ENCODE results near the gene SLC24A3.

SLC24A3 gene

GRCh38 chr20:19283490-19284025 is 71.1 kb downstream of the SLC24A3 start:
- peak; percentile 45 for DNase-seq
- no peaks in the 10 kb centered on the region for H3K79me1 ChIP-seq (ENCODE audit: low read length)
- H3K27me3 ChIP-seq (ENCODE audit: insufficient read depth, low read length, poor library complexity), result no peaks in the 10 kb centered on the region
- H3K4ac ChIP-seq (ENCODE audit: low read depth, low read length), result no peak overlapping the region
- no CpG with 5 or more reads among the region's 6 CpGs for WGBS (ENCODE audit: extremely low coverage, insufficient coverage, low lambda C conversion rate)
- no peak overlapping the region for H3K9ac ChIP-seq (ENCODE audit: low read length)
- no peak overlapping the region for H3K18ac ChIP-seq (ENCODE audit: low read length)
- no peak overlapping the region for H3K4me2 ChIP-seq (ENCODE audit: low read length)
- H3K27ac ChIP-seq (ENCODE audit: low read depth, low read length), result no peak overlapping the region
- H2BK120ac ChIP-seq (ENCODE audit: low read depth, low read length), result no peak overlapping the region
- H3K36me3 ChIP-seq (ENCODE audit: control insufficient read depth, insufficient read depth, low read length), result no peaks in the 10 kb centered on the region
- H3K79me2 ChIP-seq (ENCODE audit: control insufficient read depth, insufficient read depth, low read length), result no peaks in the 10 kb centered on the region
- H2BK5ac ChIP-seq (ENCODE audit: low read length), result no peak overlapping the region
- H3K56ac ChIP-seq (ENCODE audit: low read length), result no peak overlapping the region
- no peak overlapping the region for H4K5ac ChIP-seq (ENCODE audit: low read length)
- no peaks in the 10 kb centered on the region for H3K4me1 ChIP-seq (ENCODE audit: control insufficient read depth, low read depth, low read length)
- no peak overlapping the region for H2BK15ac ChIP-seq (replicated peaks; ENCODE audit: low read depth)
- H3K4me3 ChIP-seq (ENCODE audit: low read length), result no peak overlapping the region
- no peak overlapping the region for H4K8ac ChIP-seq (ENCODE audit: low read depth, low read length)
- no peak overlapping the region for H2AK5ac ChIP-seq (ENCODE audit: low read length)
- H3K23ac ChIP-seq (ENCODE audit: low read length), result no peak overlapping the region

- Histone ChIP-seq H3K18ac (ENCODE audit: low read length) (no peak overlapping the region), H3K4me3 (ENCODE audit: low read length) (no peak overlapping the region), H2BK5ac (ENCODE audit: low read length) (no peak overlapping the region), H3K27ac (ENCODE audit: low read depth, low read length) (no peak overlapping the region), H3K36me3 (ENCODE audit: control insufficient read depth, insufficient read depth, low read length) (no peaks in the 10 kb centered on the region), H3K4ac (ENCODE audit: low read depth, low read length) (no peak overlapping the region), H3K27me3 (ENCODE audit: insufficient read depth, low read length, poor library complexity) (no peaks in the 10 kb centered on the region), H3K4me2 (ENCODE audit: low read length) (no peak overlapping the region), H3K23ac (ENCODE audit: low read length) (no peak overlapping the region), H3K4me1 (ENCODE audit: control insufficient read depth, low read depth, low read length) (no peaks in the 10 kb centered on the region), H3K56ac (ENCODE audit: low read length) (no peak overlapping the region), H4K8ac (ENCODE audit: low read depth, low read length) (no peak overlapping the region), H4K5ac (ENCODE audit: low read length) (no peak overlapping the region), H3K9ac (ENCODE audit: low read length) (no peak overlapping the region), H3K79me1 (ENCODE audit: low read length) (no peaks in the 10 kb centered on the region), H2AK5ac (ENCODE audit: low read length) (no peak overlapping the region), H2BK120ac (ENCODE audit: low read depth, low read length) (no peak overlapping the region), H3K79me2 (ENCODE audit: control insufficient read depth, insufficient read depth, low read length) (no peaks in the 10 kb centered on the region), H2BK15ac (replicated peaks; ENCODE audit: low read depth) (no peak overlapping the region)
- no CpG with 5 or more reads among the region's 3 CpGs for WGBS (ENCODE audit: extremely low coverage, insufficient coverage, low lambda C conversion rate)
- DNase-seq, result no peak
These were observed 72.1 kb downstream of the SLC24A3 start for GRCh38 chr20:19284400-19285178.

GRCh38 chr20:19285436-19285835 is 73.0 kb downstream of the SLC24A3 start:
- no peak overlapping the region for H3K27ac ChIP-seq (ENCODE audit: low read depth, low read length)
- H3K4me3 ChIP-seq (ENCODE audit: low read length), result no peak overlapping the region
- H2BK5ac ChIP-seq (ENCODE audit: low read length), result no peak overlapping the region
- no peaks in the 10 kb centered on the region for H3K4me1 ChIP-seq (ENCODE audit: control insufficient read depth, low read depth, low read length)
- no peak overlapping the region for H2AK5ac ChIP-seq (ENCODE audit: low read length)
- H2BK15ac ChIP-seq (replicated peaks; ENCODE audit: low read depth), result no peak overlapping the region
- no CpG with 5 or more reads among the region's 2 CpGs for WGBS (ENCODE audit: extremely low coverage, insufficient coverage, low lambda C conversion rate)
- H3K9ac ChIP-seq (ENCODE audit: low read length), result no peak overlapping the region
- no peak overlapping the region for H3K4ac ChIP-seq (ENCODE audit: low read depth, low read length)
- no peaks in the 10 kb centered on the region for H3K79me2 ChIP-seq (ENCODE audit: control insufficient read depth, insufficient read depth, low read length)
- H3K4me2 ChIP-seq (ENCODE audit: low read length), result no peak overlapping the region
- H3K36me3 ChIP-seq (ENCODE audit: control insufficient read depth, insufficient read depth, low read length), result no peaks in the 10 kb centered on the region
- H3K27me3 ChIP-seq (ENCODE audit: insufficient read depth, low read length, poor library complexity), result no peaks in the 10 kb centered on the region
- no peak overlapping the region for H4K8ac ChIP-seq (ENCODE audit: low read depth, low read length)
- no peaks in the 10 kb centered on the region for H3K79me1 ChIP-seq (ENCODE audit: low read length)
- H3K56ac ChIP-seq (ENCODE audit: low read length), result no peak overlapping the region
- H4K5ac ChIP-seq (ENCODE audit: low read length), result no peak overlapping the region
- H3K18ac ChIP-seq (ENCODE audit: low read length), result no peak overlapping the region
- H3K23ac ChIP-seq (ENCODE audit: low read length), result no peak overlapping the region
- DNase-seq, result no peak
- no peak overlapping the region for H2BK120ac ChIP-seq (ENCODE audit: low read depth, low read length)

- H3K27ac ChIP-seq (ENCODE audit: low read depth, low read length), result no peak overlapping the region
- H3K23ac ChIP-seq (ENCODE audit: low read length), result no peak overlapping the region
- H3K79me2 ChIP-seq (ENCODE audit: control insufficient read depth, insufficient read depth, low read length), result no peaks in the 10 kb centered on the region
- no peak for DNase-seq
- H2BK15ac ChIP-seq (replicated peaks; ENCODE audit: low read depth), result no peak overlapping the region
- H2BK5ac ChIP-seq (ENCODE audit: low read length), result no peak overlapping the region
- no peaks in the 10 kb centered on the region for H3K4me1 ChIP-seq (ENCODE audit: control insufficient read depth, low read depth, low read length)
- no peaks in the 10 kb centered on the region for H3K27me3 ChIP-seq (ENCODE audit: insufficient read depth, low read length, poor library complexity)
- no peaks in the 10 kb centered on the region for H3K79me1 ChIP-seq (ENCODE audit: low read length)
- H3K4me3 ChIP-seq (ENCODE audit: low read length), result no peak overlapping the region
- no CpG with 5 or more reads among the region's 2 CpGs for WGBS (ENCODE audit: extremely low coverage, insufficient coverage, low lambda C conversion rate)
- no peaks in the 10 kb centered on the region for H3K36me3 ChIP-seq (ENCODE audit: control insufficient read depth, insufficient read depth, low read length)
- H4K8ac ChIP-seq (ENCODE audit: low read depth, low read length), result no peak overlapping the region
- H3K4me2 ChIP-seq (ENCODE audit: low read length), result no peak overlapping the region
- H3K4ac ChIP-seq (ENCODE audit: low read depth, low read length), result no peak overlapping the region
- no peak overlapping the region for H4K5ac ChIP-seq (ENCODE audit: low read length)
- no peak overlapping the region for H3K18ac ChIP-seq (ENCODE audit: low read length)
- H2BK120ac ChIP-seq (ENCODE audit: low read depth, low read length), result no peak overlapping the region
- no peak overlapping the region for H2AK5ac ChIP-seq (ENCODE audit: low read length)
- no peak overlapping the region for H3K9ac ChIP-seq (ENCODE audit: low read length)
- no peak overlapping the region for H3K56ac ChIP-seq (ENCODE audit: low read length)
These were observed 75.6 kb downstream of the SLC24A3 start for GRCh38 chr20:19288061-19288460.

GRCh38 chr20:19288636-19289035 is 76.2 kb downstream of the SLC24A3 start:
- H3K36me3 ChIP-seq (ENCODE audit: control insufficient read depth, insufficient read depth, low read length), result no peaks in the 10 kb centered on the region
- no peak for DNase-seq
- H3K79me2 ChIP-seq (ENCODE audit: control insufficient read depth, insufficient read depth, low read length), result no peaks in the 10 kb centered on the region
- no peak overlapping the region for H3K9ac ChIP-seq (ENCODE audit: low read length)
- H2AK5ac ChIP-seq (ENCODE audit: low read length), result no peak overlapping the region
- no peak overlapping the region for H4K5ac ChIP-seq (ENCODE audit: low read length)
- no peaks in the 10 kb centered on the region for H3K4me1 ChIP-seq (ENCODE audit: control insufficient read depth, low read depth, low read length)
- no peak overlapping the region for H3K4me2 ChIP-seq (ENCODE audit: low read length)
- no peak overlapping the region for H3K56ac ChIP-seq (ENCODE audit: low read length)
- no peak overlapping the region for H3K23ac ChIP-seq (ENCODE audit: low read length)
- no peak overlapping the region for H2BK120ac ChIP-seq (ENCODE audit: low read depth, low read length)
- H3K18ac ChIP-seq (ENCODE audit: low read length), result no peak overlapping the region
- H2BK15ac ChIP-seq (replicated peaks; ENCODE audit: low read depth), result no peak overlapping the region
- no CpG with 5 or more reads among the region's 3 CpGs for WGBS (ENCODE audit: extremely low coverage, insufficient coverage, low lambda C conversion rate)
- no peak overlapping the region for H4K8ac ChIP-seq (ENCODE audit: low read depth, low read length)
- H2BK5ac ChIP-seq (ENCODE audit: low read length), result no peak overlapping the region
- H3K4ac ChIP-seq (ENCODE audit: low read depth, low read length), result no peak overlapping the region
- H3K27ac ChIP-seq (ENCODE audit: low read depth, low read length), result no peak overlapping the region
- no peaks in the 10 kb centered on the region for H3K79me1 ChIP-seq (ENCODE audit: low read length)
- no peaks in the 10 kb centered on the region for H3K27me3 ChIP-seq (ENCODE audit: insufficient read depth, low read length, poor library complexity)
- no peak overlapping the region for H3K4me3 ChIP-seq (ENCODE audit: low read length)

GRCh38 chr20:19289451-19289850 is 77.0 kb downstream of the SLC24A3 start:
- H4K5ac ChIP-seq (ENCODE audit: low read length), result no peak overlapping the region
- no peak overlapping the region for H4K8ac ChIP-seq (ENCODE audit: low read depth, low read length)
- no peak for DNase-seq
- H3K4ac ChIP-seq (ENCODE audit: low read depth, low read length), result no peak overlapping the region
- H3K4me1 ChIP-seq (ENCODE audit: control insufficient read depth, low read depth, low read length), result no peaks in the 10 kb centered on the region
- no peak overlapping the region for H2BK15ac ChIP-seq (replicated peaks; ENCODE audit: low read depth)
- no peaks in the 10 kb centered on the region for H3K36me3 ChIP-seq (ENCODE audit: control insufficient read depth, insufficient read depth, low read length)
- no peak overlapping the region for H2BK120ac ChIP-seq (ENCODE audit: low read depth, low read length)
- H3K23ac ChIP-seq (ENCODE audit: low read length), result no peak overlapping the region
- no peak overlapping the region for H2AK5ac ChIP-seq (ENCODE audit: low read length)
- H3K4me2 ChIP-seq (ENCODE audit: low read length), result no peak overlapping the region
- WGBS (ENCODE audit: extremely low coverage, insufficient coverage, low lambda C conversion rate), result no CpG with 5 or more reads among the region's 4 CpGs
- H3K27ac ChIP-seq (ENCODE audit: low read depth, low read length), result no peak overlapping the region
- H3K9ac ChIP-seq (ENCODE audit: low read length), result no peak overlapping the region
- no peak overlapping the region for H2BK5ac ChIP-seq (ENCODE audit: low read length)
- no peaks in the 10 kb centered on the region for H3K27me3 ChIP-seq (ENCODE audit: insufficient read depth, low read length, poor library complexity)
- no peaks in the 10 kb centered on the region for H3K79me1 ChIP-seq (ENCODE audit: low read length)
- no peaks in the 10 kb centered on the region for H3K79me2 ChIP-seq (ENCODE audit: control insufficient read depth, insufficient read depth, low read length)
- no peak overlapping the region for H3K18ac ChIP-seq (ENCODE audit: low read length)
- H3K4me3 ChIP-seq (ENCODE audit: low read length), result no peak overlapping the region
- no peak overlapping the region for H3K56ac ChIP-seq (ENCODE audit: low read length)

All from mesendoderm (in vitro differentiated cells).